Mesenchymal stem cell (in vitro differentiated cells and primary cell): ENCODE data around the gene RAF1. TPM values are rescaled to one million over a fixed set of nuclear protein-coding genes. Genes with fewer than 3 reads are reported as not detected.

Experiments
- small RNA-seq: library from polyadenylated mRNA; stranded (forward); fragments of <200 nt; extraction: miRNeasy Mini kit (QIAGEN cat#:217004); gene quantifications from one replicate; pipeline ENCODE3, GENCODE V24; 2013; ENCODE audit warnings: low read depth

Gene RAF1

Small RNAs within 50 kb of the gene (small RNA-seq; reads per million reads assigned to genes)
- gene CRIP1P1 (not detected), gene RF00017 (not detected)
